Thyroid gland (tissue), 4 donors: Measurements from ENCODE around the gene AKAP1. TPM values are rescaled to one million over a fixed set of nuclear protein-coding genes. Genes with fewer than 3 reads are reported as not detected.

ENCODE experiments used
- DNase-seq, 2 donors: peaks; one replicate each; pipeline ENCODE4 v3.0.0-alpha.2; 2019
- H3K27ac ChIP-seq, 3 donors: fragments of 200-600 bp; sonication (generic); 1 replicate in 2 of 3; 2 replicates in 1 of 3; pipeline ENCODE4 v1.5.1; 2016 to 2019; ENCODE audit warnings: mild to moderate bottlenecking in 1 of 3, moderate library complexity in 1 of 3
- H3K27me3 ChIP-seq: fragments of 200-600 bp; sonication (generic); one replicate; pipeline ENCODE4 v1.5.1; 2019
- H3K36me3 ChIP-seq, 2 donors: fragments of 200-600 bp; sonication (generic); one replicate each; pipeline ENCODE4 v1.5.1; 2016 to 2019
- H3K4me1 ChIP-seq, 2 donors: fragments of 200-600 bp; sonication (generic); one replicate each; pipeline ENCODE4 v1.5.1; 2017 to 2019
- H3K4me3 ChIP-seq, 3 donors: fragments of 200-600 bp; sonication (generic); replicated peaks in 1 of 3; 1 replicate in 2 of 3; 2 replicates in 1 of 3; pipeline ENCODE4 v1.5.1; 2016; ENCODE audit warnings: mild to moderate bottlenecking in 1 of 3
- H3K9me3 ChIP-seq: fragments of 200-600 bp; sonication (generic); one replicate; pipeline ENCODE4 v1.5.1; 2017
- CTCF ChIP-seq, 6 experiments: fragments of 200-600 bp in 3 of 6; fragments of 450-650 bp in 3 of 6; sonication (generic) in 3 of 6; IDR thresholded peaks; one replicate each; pipeline ENCODE4 v1.5.1; 2016 to 2019; ENCODE audit warnings: antibody characterized with exemption in 6 of 6, mild to moderate bottlenecking in 2 of 6, inconsistent platforms in 1 of 6, moderate library complexity in 1 of 6
- POLR2A ChIP-seq, 2 donors: fragments of 450-650 bp; IDR thresholded peaks; one replicate each; pipeline ENCODE4 v1.6.1; 2017; ENCODE audit warnings: antibody characterized with exemption in 2 of 2, mild to moderate bottlenecking in 2 of 2, moderate library complexity in 1 of 2
- WGBS, 2 donors: methylation state at CpG; one replicate each; pipeline ENCODE4 v1.1.5; 2017; 5-methylcytosine and 5-hydroxymethylcytosine counted together
- intact Hi-C: fragments of 100-400 bp; cut with DNase I; formaldehyde crosslinking; loops from one replicate; pipeline ENCODE4 v1.15.1; 2023
- total RNA-seq, 4 donors: library from RNA; depleted of rRNA; stranded (reverse); fragments of >200 nt; gene quantifications; one replicate each; pipeline ENCODE4 v1.2.3, GENCODE V29; 2016

AKAP1 gene
- total RNA-seq, 4 donors from 2014 or later, result 91.6 to 105 (median 95.5) TPM

- intact Hi-C loops, result no loop called here
- H3K36me3 ChIP-seq, result no peaks in the 10 kb centered on the region
- no peak for DNase-seq
- TF ChIP-seq CTCF (IDR thresholded peaks at IDR 0.05) (no peak), POLR2A (IDR thresholded peaks at IDR 0.05) (no peak)
- H3K4me1 ChIP-seq, result peaks cover 0 to 10% of the 10 kb centered on the region in 2 donors
- H3K27me3 ChIP-seq, result no peaks in the 10 kb centered on the region
- no peak overlapping the region for H3K4me3 ChIP-seq
- 68 to 75% methylated on average over 4 of the region's 4 CpGs for WGBS, 2 donors
- no peaks in the 10 kb centered on the region for H3K9me3 ChIP-seq
- H3K27ac ChIP-seq, result no peak overlapping the region
Observed at GRCh38 chr17:57170866-57171265, 85.8 kb downstream of the AKAP1 start.

Other genes with a start within 250 kb of the AKAP1 start
- 10 to 100 TPM; 23.9 to 41.8 (median 32.7) TPM for gene TRIM25, start 171.2 kb upstream of the AKAP1 start, total RNA-seq
- 10 to 100 TPM; 13.2 to 18.3 (median 17.5) TPM for gene COIL, start 124.2 kb upstream of the AKAP1 start, total RNA-seq
- gene SCPEP1, start 107.1 kb upstream of the AKAP1 start, total RNA-seq, result 100 to 1,000 TPM; 260 to 354 (median 284) TPM
- gene MSI2, start 171.3 kb downstream of the AKAP1 start, total RNA-seq, result 100 to 1,000 TPM in 1 of 4 donors, 10 to 100 TPM in 3; 60.7 to 101 (median 70.9) TPM